ENCODE measurements around the gene HEATR3. TPM values are rescaled to one million over a fixed set of nuclear protein-coding genes. Genes with fewer than 3 reads are reported as not detected.
A peak's percentile ranks its signal among the peaks of the same experiment; 100 is the strongest.
"Not testable (repeated sequence)": the region's sequence is repeated elsewhere in the genome, so short reads cannot be mapped to it uniquely, and the experiment has no call there.

The HEATR3 gene
- total RNA-seq, 1 donor from 2014 or later: 31.2 TPM

DNA sequence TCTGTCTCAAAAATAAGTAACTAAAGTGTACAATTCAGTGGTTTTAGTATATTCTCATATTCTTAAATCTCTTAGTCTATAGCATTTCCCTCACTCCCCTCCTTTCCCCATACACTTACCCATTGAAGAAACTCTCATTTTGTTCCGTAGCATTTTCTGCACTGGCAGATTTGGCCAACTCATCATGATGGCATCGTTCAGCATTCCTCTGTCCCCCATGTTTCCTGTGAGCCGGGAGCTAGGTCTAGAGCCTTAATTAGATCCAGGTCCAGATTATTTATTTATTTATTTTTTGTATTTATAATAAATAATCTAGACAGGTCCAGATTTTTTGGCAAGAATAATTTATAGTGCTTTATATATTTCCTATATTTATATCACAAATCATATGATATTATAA lies 31.0 kb downstream of the HEATR3 start:
- peak; percentile 6 for DNase-seq (ENCODE audit: low read depth)

- DNase-seq (ENCODE audit: low read depth): no peak
These were observed 34.3 kb downstream of the HEATR3 start for GRCh38 chr16:50099957-50100648.

DNA sequence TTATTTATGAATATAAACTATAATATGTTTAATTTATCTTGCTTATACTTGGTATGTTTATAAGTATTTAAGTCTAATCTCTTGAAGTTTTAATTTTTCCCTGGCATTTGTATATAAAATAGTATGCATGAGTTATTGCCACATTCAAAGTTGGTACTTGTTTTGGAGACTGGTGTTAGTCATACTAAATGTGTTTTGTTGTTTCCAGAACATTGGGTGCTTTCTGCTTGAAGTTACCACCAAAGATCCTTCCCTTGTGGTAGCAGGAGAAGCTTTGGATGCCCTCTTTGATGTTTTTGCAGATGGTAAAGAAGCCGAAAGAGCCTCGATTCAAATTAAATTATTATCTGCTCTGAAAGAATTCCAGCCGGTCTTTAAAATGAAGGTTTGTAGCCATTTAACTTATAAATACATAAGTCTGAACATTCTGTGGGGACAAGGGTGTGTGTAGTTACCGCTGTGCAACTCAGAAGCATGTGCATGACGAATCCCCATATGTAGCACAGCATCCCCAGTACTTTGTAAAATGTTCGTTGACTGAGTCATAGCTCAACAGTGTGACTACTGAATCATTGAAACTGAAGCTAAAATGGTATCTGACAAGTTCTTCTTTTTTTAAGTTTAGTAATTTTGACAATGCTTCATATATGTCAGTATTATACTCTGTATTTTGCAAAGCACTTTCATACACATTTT lies 36.4 kb downstream of the HEATR3 start:
- no peak for DNase-seq (ENCODE audit: low read depth)

DNA sequence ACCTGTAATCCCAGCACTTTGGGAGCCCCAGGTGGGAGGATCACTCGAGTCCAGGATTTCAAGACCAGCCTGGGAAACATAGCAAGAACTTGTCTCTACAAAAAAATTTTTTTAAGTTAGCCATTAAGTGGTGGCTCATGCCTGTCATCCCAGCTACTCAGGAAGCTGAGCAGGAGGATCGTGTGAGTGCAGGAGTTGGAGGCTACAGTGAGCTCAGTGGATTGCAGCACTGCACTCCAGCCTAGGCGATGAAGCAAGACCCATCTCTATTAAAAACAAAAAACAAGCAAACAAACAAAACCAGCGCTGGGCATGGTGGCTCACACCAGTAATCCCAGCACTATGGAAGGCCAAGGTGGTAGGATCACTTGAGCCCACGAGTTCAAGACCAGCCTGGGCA lies 38.0 kb downstream of the HEATR3 start:
- no peak for DNase-seq (ENCODE audit: low read depth)

DNA sequence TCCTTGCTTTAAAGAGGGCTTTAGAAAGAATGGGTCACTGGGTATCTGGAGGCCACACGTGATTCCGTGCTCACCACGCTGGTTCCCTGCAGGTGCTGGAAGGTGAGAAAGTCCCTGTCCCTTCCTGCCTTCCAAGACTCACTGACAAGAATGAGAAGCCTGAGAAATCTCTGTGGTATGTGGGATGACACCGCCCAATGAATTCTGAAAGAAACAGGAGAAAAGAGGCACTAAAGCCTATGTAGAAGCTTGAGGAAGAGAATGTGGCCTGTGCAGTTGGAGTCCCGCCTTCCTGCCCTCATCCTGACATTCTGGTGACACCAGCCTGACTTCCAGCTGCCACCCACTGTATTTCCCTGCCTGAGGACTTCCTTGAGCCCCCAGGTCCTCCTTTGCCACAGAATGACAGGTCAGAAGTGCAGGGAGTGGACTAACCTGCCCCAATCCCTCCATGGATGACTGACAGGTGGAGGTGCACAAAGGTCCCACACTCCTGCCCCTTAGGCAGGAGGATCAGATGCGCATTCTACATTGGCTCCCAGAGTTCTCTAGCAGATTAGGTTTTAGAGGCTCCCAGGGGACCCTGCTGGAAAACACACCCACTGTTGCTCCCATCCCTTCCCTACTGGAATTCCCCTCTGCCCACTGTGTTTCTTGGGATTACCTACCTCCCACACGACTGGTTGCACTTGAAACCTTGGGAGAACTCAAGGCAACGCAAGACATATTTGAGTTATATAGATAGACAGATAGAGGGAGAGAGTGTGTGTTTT lies 48.8 kb downstream of the HEATR3 start:
- no peak for DNase-seq (ENCODE audit: low read depth)

- no peak for DNase-seq (ENCODE audit: low read depth)
These were observed 54.9 kb downstream of the HEATR3 start for GRCh38 chr16:50120711-50121110.

DNA sequence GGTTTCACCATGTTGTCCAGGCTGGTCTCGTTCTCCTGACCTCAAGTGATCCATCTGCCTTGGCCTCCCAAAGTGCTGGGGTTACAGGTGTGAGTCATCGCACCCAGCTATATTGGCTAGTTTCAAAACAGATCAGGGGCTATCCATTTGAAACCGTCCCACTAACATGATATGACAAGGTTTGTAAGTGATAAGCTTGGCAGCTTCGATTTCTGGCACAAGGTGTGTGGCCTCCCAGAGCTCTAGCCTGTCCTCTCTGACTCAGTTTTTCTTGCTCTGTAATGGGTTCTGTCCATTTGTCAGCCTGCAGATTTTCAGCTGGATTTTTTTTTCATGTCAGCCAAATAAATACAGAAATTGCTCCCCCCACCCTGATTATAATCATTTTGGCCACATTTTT lies 55.5 kb downstream of the HEATR3 start:
- peak; percentile 8 for DNase-seq (ENCODE audit: low read depth)

DNA sequence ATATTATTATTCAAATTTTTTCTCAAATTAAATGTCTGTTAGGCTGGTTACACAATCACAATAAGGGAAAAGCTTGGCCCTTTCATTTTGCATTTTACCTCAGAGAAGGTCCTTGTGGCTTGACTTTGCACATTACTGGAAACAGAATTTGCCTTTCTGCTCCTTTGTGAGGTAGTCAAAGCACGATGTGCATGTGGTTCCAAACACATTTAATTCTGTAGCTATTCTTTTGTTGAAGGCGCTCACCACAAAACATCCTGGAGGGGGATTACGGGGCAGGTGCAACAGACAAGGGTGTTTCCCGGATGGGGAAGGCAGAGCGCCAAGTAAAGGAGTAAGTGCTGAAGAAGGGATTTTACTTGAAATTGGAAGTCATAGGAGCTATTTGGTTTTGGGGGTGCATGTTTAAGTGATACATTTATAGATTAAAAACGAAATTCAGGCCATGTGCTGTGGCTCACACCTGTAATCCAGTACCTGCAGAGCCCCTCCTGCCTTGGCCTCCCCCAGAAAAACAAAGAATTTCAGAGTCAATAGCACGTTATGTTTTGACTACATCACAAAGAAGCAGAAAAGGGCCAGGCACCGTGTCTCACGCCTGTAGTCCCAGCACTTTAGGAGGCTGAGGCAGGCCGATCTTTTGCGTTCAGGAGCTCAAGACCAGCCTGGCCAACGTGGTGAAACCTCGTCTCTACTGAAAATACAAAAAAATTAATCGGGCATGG lies 56.1 kb downstream of the HEATR3 start:
- peak; percentile 38 for DNase-seq (ENCODE audit: low read depth)

GRCh38 chr16:50123417-50123816 lies 57.6 kb downstream of the HEATR3 start:
- DNase-seq (ENCODE audit: low read depth): no peak

DNA sequence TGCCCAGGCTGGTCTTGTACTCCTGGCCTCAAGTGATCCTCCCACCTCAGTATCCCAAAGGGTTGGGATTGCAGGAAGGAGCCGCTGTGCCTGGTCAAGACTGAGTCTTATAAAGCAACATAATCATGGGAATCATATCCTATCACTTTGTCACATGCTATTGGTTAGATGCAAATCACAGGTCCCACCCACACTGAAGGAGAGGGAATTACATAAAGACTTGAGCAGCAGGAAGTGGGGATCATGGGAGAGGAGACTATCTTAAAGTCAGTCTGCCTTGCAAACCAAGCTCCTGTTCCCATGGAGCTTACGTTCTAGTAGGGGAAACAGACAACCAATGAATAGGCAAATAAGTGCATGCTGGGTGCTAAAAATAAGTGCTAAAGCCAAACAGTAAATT lies 59.0 kb downstream of the HEATR3 start:
- no peak for DNase-seq (ENCODE audit: low read depth)

GRCh38 chr16:50126183-50126582 lies 60.4 kb downstream of the HEATR3 start:
- no peak for DNase-seq (ENCODE audit: low read depth)

- not testable (repeated sequence) for DNase-seq (ENCODE audit: low read depth)
These were observed 66.8 kb downstream of the HEATR3 start for GRCh38 chr16:50132571-50132970.

DNA sequence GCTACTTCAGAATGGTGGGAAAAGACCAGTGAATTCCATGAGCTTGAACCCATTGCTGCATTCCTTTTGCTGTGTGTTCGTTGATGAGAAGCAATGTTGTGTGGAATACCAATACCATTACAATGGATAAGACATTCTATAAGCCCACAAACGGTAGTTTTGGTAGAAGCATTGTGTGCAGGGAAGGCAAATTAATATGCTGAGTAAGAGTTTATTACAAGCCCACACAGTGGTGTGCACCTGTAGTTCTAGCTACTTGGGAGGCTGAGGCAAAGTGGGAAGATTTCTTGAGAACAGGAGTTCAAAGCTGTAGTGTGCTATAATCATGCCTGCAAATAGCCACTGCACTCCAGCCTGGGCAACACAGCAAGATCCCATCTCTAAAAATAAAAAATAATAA lies 67.4 kb downstream of the HEATR3 start:
- DNase-seq (ENCODE audit: low read depth): no peak

DNA sequence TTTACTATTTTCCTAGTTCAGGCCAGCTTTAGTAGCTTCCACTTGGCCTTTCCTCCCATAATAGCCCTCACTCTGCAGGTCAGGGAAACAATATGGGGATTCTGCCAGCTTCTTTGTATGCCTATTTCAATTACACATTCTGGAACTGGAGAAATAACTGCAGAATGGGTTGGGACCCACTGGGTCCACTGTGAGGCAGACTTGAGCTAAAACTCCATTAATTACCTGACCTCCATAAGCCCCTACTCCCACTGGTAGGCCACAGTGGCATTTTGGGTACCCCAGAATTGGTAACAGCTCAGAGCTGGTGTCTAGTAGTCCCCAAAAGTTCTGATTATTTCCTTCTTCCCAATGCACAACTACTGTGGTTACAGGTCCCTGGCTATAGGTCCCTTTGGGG lies 70.6 kb downstream of the HEATR3 start:
- no peak for DNase-seq (ENCODE audit: low read depth)

DNA sequence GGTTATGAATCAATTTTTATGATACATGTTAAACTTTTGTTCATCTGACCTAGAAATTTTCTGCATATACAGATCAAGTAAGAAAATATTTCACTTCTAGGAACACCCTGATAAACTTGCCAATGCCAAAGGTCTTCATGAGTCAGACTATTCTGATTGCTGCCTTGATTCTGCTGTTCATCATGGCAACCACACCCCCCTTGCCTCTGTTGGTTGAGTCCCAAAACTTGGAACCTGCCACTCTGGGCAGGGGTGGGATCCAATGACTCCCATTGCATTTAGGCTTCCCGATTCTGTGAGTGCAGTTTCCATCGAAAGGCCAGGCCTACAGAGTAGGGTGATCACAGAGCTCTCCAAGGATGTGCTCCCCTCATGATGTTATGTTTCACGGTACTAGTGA lies 71.5 kb downstream of the HEATR3 start:
- DNase-seq (ENCODE audit: low read depth): no peak

- DNase-seq (ENCODE audit: low read depth): no peak
These were observed 73.8 kb downstream of the HEATR3 start for GRCh38 chr16:50139580-50139979.

DNA sequence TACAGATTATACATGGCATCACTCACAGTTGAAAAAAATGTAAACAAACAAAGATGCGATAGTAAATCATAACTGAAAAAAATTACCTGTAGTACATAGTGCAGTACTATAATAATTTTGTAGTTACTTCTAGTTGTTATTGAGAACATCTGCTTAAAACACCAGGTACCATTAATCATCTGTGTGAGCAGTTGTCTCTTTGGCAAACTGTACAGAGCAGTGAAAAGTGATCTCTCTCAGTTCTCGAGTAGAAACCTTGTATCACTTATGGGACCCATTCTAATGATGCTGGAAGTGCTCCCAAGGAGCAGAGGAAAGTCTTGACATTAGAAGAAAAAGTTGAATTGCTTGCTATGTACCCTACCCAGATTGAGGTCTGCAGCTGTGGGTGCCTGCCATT lies 78.4 kb downstream of the HEATR3 start:
- peak; percentile 42 for DNase-seq (ENCODE audit: low read depth)

GRCh38 chr16:50146479-50147435 lies 81.0 kb downstream of the HEATR3 start:
- DNase-seq (ENCODE audit: low read depth): peak; percentile 41

DNA sequence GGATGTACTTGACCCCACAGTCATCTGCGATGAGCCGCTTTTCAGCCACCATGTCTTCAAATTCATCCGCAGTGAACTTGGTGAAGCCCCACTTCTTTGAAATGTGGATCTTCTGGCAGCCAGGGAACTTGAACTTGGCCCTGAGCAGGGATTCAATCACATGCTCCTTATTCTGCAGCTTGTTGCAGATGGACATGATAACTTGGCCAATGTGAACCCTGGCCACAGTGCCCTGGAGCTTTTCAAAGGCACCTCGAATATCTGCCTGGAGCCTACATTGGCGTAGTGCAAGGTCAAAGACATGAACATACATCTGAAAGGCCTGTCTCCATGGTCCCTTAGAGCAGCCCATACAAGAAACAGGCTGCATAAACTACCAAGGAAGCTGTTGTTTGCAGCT lies 85.6 kb downstream of the HEATR3 start:
- DNase-seq (ENCODE audit: low read depth): no peak

- no peak for DNase-seq (ENCODE audit: low read depth)
These were observed 86.0 kb downstream of the HEATR3 start for GRCh38 chr16:50151756-50152155.

All from myocyte (in vitro differentiated cells).